ENCODE results near the gene OTUD4.

OTUD4 gene

GRCh38 chr4:145108128-145108527 is 72.3 kb downstream of the OTUD4 start:
- DNase-seq (ENCODE audit: low spot score) = no peak

GRCh38 chr4:145107126-145107525 is 73.3 kb downstream of the OTUD4 start:
- DNase-seq (ENCODE audit: low spot score) = no peak

GRCh38 chr4:145103496-145103895 is 76.9 kb downstream of the OTUD4 start:
- DNase-seq (ENCODE audit: low spot score) = no peak

- DNase-seq (ENCODE audit: low spot score) = no peak
Observed at GRCh38 chr4:145102619-145103018, 77.8 kb downstream of the OTUD4 start.

- no peak for DNase-seq (ENCODE audit: low spot score)
Observed at GRCh38 chr4:145101091-145101490, 79.3 kb downstream of the OTUD4 start.

GRCh38 chr4:145099653-145100052 is 80.7 kb downstream of the OTUD4 start:
- no peak for DNase-seq (ENCODE audit: low spot score)

GRCh38 chr4:145098675-145099037 is 81.7 kb downstream of the OTUD4 start:
- peak; percentile 35 for DNase-seq (ENCODE audit: low spot score)

- peak; percentile 96 for DNase-seq (ENCODE audit: low spot score)
Observed at GRCh38 chr4:145097821-145098674, 82.3 kb downstream of the OTUD4 start, which contains the start of the genes ABCE1 and ANAPC10. Gene ABCE1, plus strand, starts transcription at chr4:145098311. Its CDS starts 6,102 bp downstream, at chr4:145104413. Gene ANAPC10, minus strand, starts transcription at chr4:145098196. Its CDS starts 2,097 bp downstream, at chr4:145096099.

GRCh38 chr4:145097331-145097820 is 83.0 kb downstream of the OTUD4 start:
- no peak for DNase-seq (ENCODE audit: low spot score)

- DNase-seq (ENCODE audit: low spot score) = no peak
Observed at GRCh38 chr4:145093638-145094037, 86.8 kb downstream of the OTUD4 start.

GRCh38 chr4:145090380-145090779 is 90.0 kb downstream of the OTUD4 start:
- DNase-seq (ENCODE audit: low spot score) = no peak

GRCh38 chr4:145083891-145084605 is 96.3 kb downstream of the OTUD4 start:
- no peak for DNase-seq (ENCODE audit: low spot score)
